Spleen (tissue), 11 donors: ENCODE results near the gene CACNA2D2. TPM values are rescaled to one million over a fixed set of nuclear protein-coding genes. Genes with fewer than 3 reads are reported as not detected.

Experiments used
- DNase-seq: peaks from one replicate; pipeline ENCODE4 v3.0.0-alpha.2; 2020
- H3K27ac ChIP-seq, 8 donors: fragments of 200-600 bp; sonication (generic) in 7 of 8; 1 replicate in 4 of 8; 2 replicates in 4 of 8; pipeline versions ENCODE4 v1.5.0 to v1.8.0; 2016 to 2021; ENCODE audit warnings: inconsistent platforms in 4 of 8, mild to moderate bottlenecking in 4 of 8, moderate library complexity in 1 of 8
- H3K27me3 ChIP-seq, 7 donors: fragments of 200-600 bp; sonication (generic) in 6 of 7; replicated peaks in 1 of 7; 1 replicate in 4 of 7; 2 replicates in 3 of 7; pipeline versions ENCODE4 v1.5.0 to v1.8.0; 2016 to 2021; ENCODE audit warnings: inconsistent platforms in 3 of 7, mild to moderate bottlenecking in 1 of 7
- H3K36me3 ChIP-seq, 6 donors: fragments of 200-600 bp; sonication (generic) in 5 of 6; 1 replicate in 4 of 6; 2 replicates in 2 of 6; pipeline versions ENCODE4 v1.5.0 to v1.8.0; 2016 to 2021; ENCODE audit warnings: inconsistent platforms in 2 of 6
- H3K4me1 ChIP-seq, 6 donors: fragments of 200-600 bp; sonication (generic) in 5 of 6; 1 replicate in 3 of 6; 2 replicates in 3 of 6; pipeline versions ENCODE4 v1.5.0 to v1.8.0; 2016 to 2021; ENCODE audit warnings: inconsistent platforms in 3 of 6
- H3K4me3 ChIP-seq, 8 donors: fragments of 200-600 bp; sonication (generic) in 7 of 8; 1 replicate in 4 of 8; 2 replicates in 4 of 8; pipeline versions ENCODE4 v1.5.0 to v1.8.0; 2016 to 2021; ENCODE audit warnings: inconsistent platforms in 4 of 8, mild to moderate bottlenecking in 4 of 8, moderate library complexity in 2 of 8
- H3K9me3 ChIP-seq, 8 donors: fragments of 200-600 bp; sonication (generic) in 7 of 8; 1 replicate in 4 of 8; 2 replicates in 4 of 8; pipeline versions ENCODE4 v1.5.0 to v1.8.0; 2016 to 2021; ENCODE audit warnings: inconsistent platforms in 4 of 8
- POLR2A ChIP-seq, 3 donors: fragments of 450-650 bp; IDR thresholded peaks; one replicate each; pipeline ENCODE4 v1.5.1; 2017; ENCODE audit warnings: antibody characterized with exemption in 3 of 3, mild to moderate bottlenecking in 1 of 3
- POLR2AphosphoS5 ChIP-seq, 3 donors: sonication (generic); formaldehyde crosslinking; IDR thresholded peaks; one replicate each; pipeline ENCODE4 v1.5.1; 2017; ENCODE audit warnings: antibody characterized with exemption in 3 of 3
- WGBS, 5 donors: extraction: QIAGEN DNeasy Blood & Tissue Kit in 3 of 5; methylation state at CpG; one replicate each; pipeline versions ENCODE4 v1.1.5 to v1.1.7; 2013 to 2018; 5-methylcytosine and 5-hydroxymethylcytosine counted together
- intact Hi-C: fragments of 100-400 bp; cut with DNase I; formaldehyde crosslinking; loops from one replicate; pipeline ENCODE4 v1.15.0; 2023; ENCODE audit warnings: low total_unique reads
- polyA plus RNA-seq, 3 donors: library from polyadenylated mRNA; stranded (reverse); fragments of 200-250 nt; gene quantifications; one replicate each; pipeline ENCODE4 v1.2.1, GENCODE V29; 2013
- total RNA-seq, 7 donors: library from RNA; depleted of rRNA in 3 of 7; stranded (reverse); fragments of >200 nt in 3 of 7; fragmentation: NEBNext Ultra II Directional in 4 of 7; extraction: Animal tissue kit (Norgen Biotek cat#: 25700) in 4 of 7; gene quantifications; one replicate each; pipeline versions ENCODE4 v1.1.0 to v1.2.1, GENCODE V29; 2016 to 2021
- TF ChIP-seq, protein P1 (sequence below), 11 experiments: fragments of 200-600 bp in 7 of 11; fragments of 450-650 bp in 4 of 11; sonication (generic) in 4 of 11; IDR thresholded peaks in 8 of 11; conservative IDR thresholded peaks in 3 of 11; 1 replicate in 7 of 11; 2 replicates in 4 of 11; pipeline versions ENCODE4 v1.4.0 to v1.8.0; 2016 to 2021; ENCODE audit warnings: antibody characterized with exemption in 11 of 11, inconsistent platforms in 4 of 11, mild to moderate bottlenecking in 1 of 11
- donor health status: healthy with polysubstance abuse.
- donor health status: DM: no; HTN: no; CAD: no; lungs with moderate emphysema.
- donor health status: DM: no; HTN: no; CAD: no.
- donor health status: Bipolar disorder and iron deficiency.
- donor health status: healthy.
- donor health status: DM: no; HTN: no; CAD: no.
- donor health status: DM: yes; HTN: yes; CAD: no.

The CACNA2D2 gene
- total and polyA plus RNA-seq, 10 donors: 0.24 to 3.2 (median 1.2) TPM

DNA sequence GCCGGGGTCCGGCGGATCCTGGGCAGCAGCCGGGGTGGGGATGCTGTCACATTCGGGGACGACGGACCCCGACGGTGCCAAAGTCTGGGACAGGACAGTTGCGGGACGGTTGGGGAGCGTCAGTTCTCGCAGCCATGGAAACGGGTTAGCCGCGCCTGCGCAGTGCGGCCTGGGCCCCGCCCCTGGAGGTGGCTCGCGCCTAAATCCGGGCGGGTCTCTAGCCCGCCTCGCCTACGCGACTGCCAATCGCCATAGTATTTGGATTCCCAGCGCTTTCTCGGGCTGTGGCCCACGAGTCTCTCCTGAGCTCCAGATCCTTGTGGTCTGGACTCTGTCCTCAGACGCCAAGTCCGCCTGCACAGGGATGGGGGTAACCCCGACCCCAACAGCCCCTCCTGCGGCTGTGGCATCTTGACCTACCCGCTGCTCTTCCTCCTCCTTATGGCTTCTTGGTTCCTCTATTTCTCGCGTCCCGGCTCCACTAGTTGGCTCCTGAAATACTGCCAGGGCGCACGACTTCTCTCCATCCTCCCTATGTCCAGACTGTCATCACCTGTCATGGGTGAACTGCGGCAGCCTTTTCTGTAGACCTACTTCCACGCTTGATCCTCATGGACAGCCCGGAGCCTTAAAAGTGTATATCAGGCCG, 157.7 kb downstream of the CACNA2D2 start, which contains the start of gene ZMYND10:
ZMYND10 (minus strand) TSS at position 147 of the 649 bp plus-strand sequence. CDS start 153 bp downstream, outside the sequence.
- H3K4me1 ChIP-seq: peaks cover 15 to 93% (median 67%) of the 10 kb centered on the region in 6 donors
- peak within 1 kb of the TSS in 6 of 8 donors; percentile 11 to 61 (median 30) for H3K4me3 ChIP-seq
- H3K27me3 ChIP-seq: no peaks in the 10 kb centered on the region
- peak within 1 kb of the TSS in 1 of 8 donors; percentile 59 for H3K27ac ChIP-seq
- peak; percentile 93 for DNase-seq
- no peak for TF ChIP-seq POLR2A (IDR thresholded peaks at IDR 0.05)
- TF ChIP-seq POLR2AphosphoS5 (IDR thresholded peaks at IDR 0.05): peak in 2 of 3 donors; percentile 48 to 72
- TF ChIP-seq, protein P1, sequence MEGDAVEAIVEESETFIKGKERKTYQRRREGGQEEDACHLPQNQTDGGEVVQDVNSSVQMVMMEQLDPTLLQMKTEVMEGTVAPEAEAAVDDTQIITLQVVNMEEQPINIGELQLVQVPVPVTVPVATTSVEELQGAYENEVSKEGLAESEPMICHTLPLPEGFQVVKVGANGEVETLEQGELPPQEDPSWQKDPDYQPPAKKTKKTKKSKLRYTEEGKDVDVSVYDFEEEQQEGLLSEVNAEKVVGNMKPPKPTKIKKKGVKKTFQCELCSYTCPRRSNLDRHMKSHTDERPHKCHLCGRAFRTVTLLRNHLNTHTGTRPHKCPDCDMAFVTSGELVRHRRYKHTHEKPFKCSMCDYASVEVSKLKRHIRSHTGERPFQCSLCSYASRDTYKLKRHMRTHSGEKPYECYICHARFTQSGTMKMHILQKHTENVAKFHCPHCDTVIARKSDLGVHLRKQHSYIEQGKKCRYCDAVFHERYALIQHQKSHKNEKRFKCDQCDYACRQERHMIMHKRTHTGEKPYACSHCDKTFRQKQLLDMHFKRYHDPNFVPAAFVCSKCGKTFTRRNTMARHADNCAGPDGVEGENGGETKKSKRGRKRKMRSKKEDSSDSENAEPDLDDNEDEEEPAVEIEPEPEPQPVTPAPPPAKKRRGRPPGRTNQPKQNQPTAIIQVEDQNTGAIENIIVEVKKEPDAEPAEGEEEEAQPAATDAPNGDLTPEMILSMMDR (IDR thresholded peaks at IDR 0.05 in 8 of 11, conservative IDR thresholded peaks at IDR 0.05 in 3 of 11): no peak
- intact Hi-C loops: loop anchor here (2.0 kb wide), 1 partner anchor 197 kb away; no protein-coding TSS in a partner anchor
- no peaks in the 10 kb centered on the region for H3K9me3 ChIP-seq
- H3K36me3 ChIP-seq: peaks cover 0 to 23% (median 14%) of the 10 kb centered on the region in 6 donors
- WGBS, 5 donors: 9 to 14% (median 11%) methylated on average over 34 to 45 of the region's 45 CpGs

DNA sequence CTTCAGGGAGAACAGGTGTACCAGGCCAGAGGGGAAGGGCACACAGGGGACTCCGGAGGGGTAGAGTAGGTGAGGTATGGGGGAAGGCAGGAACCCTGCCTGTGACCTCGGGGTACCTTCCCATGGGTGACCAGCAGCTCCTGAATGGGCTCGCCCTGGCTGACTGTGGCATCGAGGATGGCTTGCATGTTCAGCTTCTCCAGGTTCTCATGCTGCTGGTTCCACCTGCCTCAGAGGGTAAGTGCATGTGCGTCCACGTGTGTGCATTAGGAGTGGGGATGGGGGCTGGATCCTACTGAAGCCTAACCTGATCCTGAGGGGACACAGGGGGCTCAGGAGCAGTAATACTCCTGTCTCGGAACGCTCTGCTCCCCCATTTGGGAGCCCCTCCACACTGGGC, 158.4 kb downstream of the CACNA2D2 start:
- 78 to 86% (median 84%) methylated on average over 6 to 8 of the region's 8 CpGs for WGBS, 5 donors
- intact Hi-C loops: no loop called here
- no peaks in the 10 kb centered on the region for H3K9me3 ChIP-seq
- no peak for DNase-seq
- peaks cover 0 to 23% (median 14%) of the 10 kb centered on the region in 6 donors for H3K36me3 ChIP-seq
- H3K4me1 ChIP-seq: peaks cover 18 to 93% (median 68%) of the 10 kb centered on the region in 6 donors
- peak overlapping the region in 5 of 8 donors; percentile 11 to 61 (median 35) for H3K4me3 ChIP-seq
- no peak for TF ChIP-seq POLR2A (IDR thresholded peaks at IDR 0.05)
- TF ChIP-seq, protein P1 (IDR thresholded peaks at IDR 0.05 in 8 of 11, conservative IDR thresholded peaks at IDR 0.05 in 3 of 11): no peak
- H3K27ac ChIP-seq: peak overlapping the region in 1 of 8 donors; percentile 59
- no peaks in the 10 kb centered on the region for H3K27me3 ChIP-seq

DNA sequence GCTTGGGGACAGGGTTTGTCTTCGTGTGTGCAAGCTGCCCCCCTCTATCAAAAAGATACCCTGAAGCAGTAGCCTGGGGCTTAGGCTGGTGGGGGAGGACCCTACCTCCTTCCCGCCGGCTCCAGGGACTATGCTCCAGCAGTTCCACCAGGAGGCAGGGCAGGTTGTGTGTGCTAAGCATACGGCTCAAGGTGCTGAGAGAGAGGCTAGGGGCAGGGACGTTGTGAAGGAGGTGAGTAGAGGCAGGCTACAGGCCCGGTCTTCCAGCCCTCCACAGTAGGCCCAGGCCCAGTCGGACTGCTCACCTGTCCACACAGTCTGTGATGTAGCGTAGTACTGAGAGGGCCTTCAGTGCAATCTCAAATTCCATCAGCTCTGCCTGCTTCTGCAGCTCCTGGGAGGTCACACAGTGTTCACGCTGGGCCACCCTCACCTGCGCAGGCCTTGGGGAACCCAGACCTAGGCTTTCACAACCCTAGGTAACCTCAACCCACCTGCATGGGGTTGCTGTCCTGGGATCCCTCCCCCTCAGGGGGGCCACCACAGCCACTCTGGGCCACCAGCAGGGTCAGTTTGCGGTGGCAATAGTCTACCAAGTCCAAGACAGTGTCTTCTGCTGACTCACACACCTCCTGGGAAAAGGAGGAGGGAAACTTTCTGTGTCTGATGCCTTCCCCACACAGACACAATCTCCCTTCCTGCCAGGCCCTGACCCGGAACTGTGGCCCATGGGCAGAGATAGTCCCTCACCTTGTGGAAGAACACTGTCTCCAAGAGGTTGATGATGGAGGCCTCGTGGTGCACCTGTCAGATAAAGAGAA, 160.4 kb downstream of the CACNA2D2 start:
- no peaks in the 10 kb centered on the region for H3K27me3 ChIP-seq
- H3K36me3 ChIP-seq: peaks cover 0 to 8% (median 6%) of the 10 kb centered on the region in 6 donors
- no peak overlapping the region for H3K4me3 ChIP-seq
- 80 to 95% (median 85%) methylated on average over 12 to 13 of the region's 13 CpGs for WGBS, 5 donors
- peak overlapping the region in 3 of 8 donors; percentile 97 to 99 (median 99) for H3K27ac ChIP-seq
- DNase-seq: peak; percentile 80
- H3K4me1 ChIP-seq: peaks cover 37 to 93% (median 72%) of the 10 kb centered on the region in 6 donors
- H3K9me3 ChIP-seq: no peaks in the 10 kb centered on the region
- intact Hi-C loops: no loop called here
- TF ChIP-seq POLR2A (IDR thresholded peaks at IDR 0.05) (no peak), POLR2AphosphoS5 (IDR thresholded peaks at IDR 0.05) (no peak)

DNA sequence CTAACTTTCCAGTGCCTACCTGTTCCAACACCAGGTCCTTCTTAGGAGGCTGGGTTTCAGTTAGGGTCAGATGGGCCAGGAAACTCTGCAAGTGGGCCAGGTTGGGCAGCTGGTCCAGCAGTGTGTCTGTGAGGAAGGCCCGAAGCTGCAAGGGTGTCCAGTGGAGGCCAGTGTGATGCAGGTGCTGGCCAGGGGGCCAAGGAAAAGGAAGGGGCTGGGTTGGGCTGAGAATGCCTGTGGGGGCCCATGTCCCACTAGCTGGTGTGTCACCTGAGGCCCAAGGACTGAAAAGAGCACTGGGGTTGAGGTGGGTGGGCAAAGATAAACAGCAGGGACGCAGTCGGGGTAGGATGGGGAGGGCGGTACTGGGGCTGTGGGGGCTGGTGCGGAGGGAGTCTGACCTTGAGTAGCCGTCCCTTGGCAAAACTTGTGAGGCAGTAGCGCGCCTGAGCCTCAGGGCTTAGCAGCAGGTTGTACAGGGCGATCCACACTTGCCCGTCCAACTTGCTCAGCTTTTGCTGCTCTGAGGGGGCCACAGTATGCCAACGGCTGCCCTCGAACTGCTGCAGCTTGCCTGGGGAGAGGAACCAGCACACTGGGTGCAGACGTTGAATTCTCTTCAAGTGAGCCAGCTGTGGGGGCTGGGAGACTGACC, 161.3 kb downstream of the CACNA2D2 start:
- 80 to 92% (median 83%) methylated on average over 10 to 13 of the region's 13 CpGs for WGBS, 5 donors
- no peaks in the 10 kb centered on the region for H3K27me3 ChIP-seq
- no peak for TF ChIP-seq POLR2AphosphoS5 (IDR thresholded peaks at IDR 0.05)
- TF ChIP-seq POLR2A (IDR thresholded peaks at IDR 0.05): no peak
- TF ChIP-seq, protein P1 (IDR thresholded peaks at IDR 0.05 in 8 of 11, conservative IDR thresholded peaks at IDR 0.05 in 3 of 11): no peak
- peak overlapping the region in 2 of 8 donors; percentile 74 to 83 for H3K4me3 ChIP-seq
- peak; percentile 79 for DNase-seq
- H3K4me1 ChIP-seq: peaks cover 40 to 89% (median 71%) of the 10 kb centered on the region in 6 donors
- intact Hi-C loops: no loop called here
- peak overlapping the region in 7 of 8 donors; percentile 92 to 99 (median 97) for H3K27ac ChIP-seq
- no peaks in the 10 kb centered on the region for H3K36me3 ChIP-seq
- no peaks in the 10 kb centered on the region for H3K9me3 ChIP-seq
